Esophagus mucosa (tissue), 1 donor: ENCODE measurements around the gene LPCAT1. TPM values are rescaled to one million over a fixed set of nuclear protein-coding genes. Genes with fewer than 3 reads are reported as not detected.
"Not testable (repeated sequence)": the region's sequence is repeated elsewhere in the genome, so short reads cannot be mapped to it uniquely, and the experiment has no call there.

ENCODE experiments used
- ATAC-seq: fragments of 200-7000 bp; cut with Tn5 transposase; one replicate; pipeline ENCODE4 v1.9.1; 2020
- total RNA-seq: library from RNA; stranded (reverse); gene quantifications from one replicate; pipeline ENCODE4 v1.2.4, GENCODE V29; 2023
- donor health status: DM: yes; HTN: yes; CAD: no.

LPCAT1 gene
- total RNA-seq, 1 donor from 2014 or later = 15.0 TPM

GRCh38 chr5:1540831-1541701 is 17.3 kb upstream of the LPCAT1 start:
- no peak for ATAC-seq

GRCh38 chr5:1540166-1540565 is 16.4 kb upstream of the LPCAT1 start:
- ATAC-seq = no peak

GRCh38 chr5:1539393-1540161 is 15.8 kb upstream of the LPCAT1 start:
- not testable (repeated sequence) for ATAC-seq

- no peak for ATAC-seq
Measured at GRCh38 chr5:1538741-1539392, 15.1 kb upstream of the LPCAT1 start.

- no peak for ATAC-seq
Measured at GRCh38 chr5:1538276-1538675, 14.5 kb upstream of the LPCAT1 start.

GRCh38 chr5:1537603-1538154 is 13.9 kb upstream of the LPCAT1 start:
- no peak for ATAC-seq

GRCh38 chr5:1536871-1537602 is 13.3 kb upstream of the LPCAT1 start:
- no peak for ATAC-seq

- ATAC-seq = peak; percentile 87
Measured at GRCh38 chr5:1536322-1536845, 12.6 kb upstream of the LPCAT1 start.

- ATAC-seq = no peak
Measured at GRCh38 chr5:1535646-1536045, 11.9 kb upstream of the LPCAT1 start.

GRCh38 chr5:1532384-1532783 is 8.6 kb upstream of the LPCAT1 start:
- ATAC-seq = no peak

- ATAC-seq = no peak
Measured at GRCh38 chr5:1529498-1529897, 5.7 kb upstream of the LPCAT1 start.

GRCh38 chr5:1527533-1528205 is 3.9 kb upstream of the LPCAT1 start:
- ATAC-seq = no peak

GRCh38 chr5:1526681-1527131 is 2.9 kb upstream of the LPCAT1 start:
- no peak for ATAC-seq

- ATAC-seq = no peak
Measured at GRCh38 chr5:1526190-1526631, 2.5 kb upstream of the LPCAT1 start.

GRCh38 chr5:1525624-1526189 is 1.9 kb upstream of the LPCAT1 start:
- no peak for ATAC-seq

- no peak for ATAC-seq
Measured at GRCh38 chr5:1524799-1525623, 1.3 kb upstream of the LPCAT1 start.

GRCh38 chr5:1524481-1524798 is 680 bp upstream of the LPCAT1 start:
- peak; percentile 4 for ATAC-seq

- ATAC-seq = no peak
Measured at GRCh38 chr5:1523480-1523792, 324 bp downstream of the LPCAT1 start.

GRCh38 chr5:1522601-1523479 is 920 bp downstream of the LPCAT1 start:
- peak; percentile 24 for ATAC-seq
